ENCODE measurements around the gene MAML3.

DNA sequence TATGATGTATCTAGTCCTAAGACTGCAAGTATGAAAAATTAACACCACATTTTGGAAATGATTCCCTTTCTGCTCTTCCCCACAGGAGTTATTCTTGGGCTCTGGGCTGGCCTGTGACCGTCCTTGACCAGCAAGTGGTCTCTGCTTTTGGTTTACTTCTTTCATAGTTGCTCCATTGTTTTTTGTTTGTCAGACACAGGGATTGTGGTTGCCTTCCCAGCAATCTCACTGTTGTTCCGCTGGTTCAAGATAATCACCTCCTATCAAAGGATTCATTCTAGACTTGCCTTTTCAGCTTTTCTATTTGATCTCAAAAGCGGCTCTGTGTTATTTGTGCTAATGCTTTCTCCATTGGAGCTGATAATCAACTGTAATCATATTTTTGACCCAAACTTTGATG is 269.5 kb downstream of the MAML3 start:
- TF ChIP-seq, protein P1, sequence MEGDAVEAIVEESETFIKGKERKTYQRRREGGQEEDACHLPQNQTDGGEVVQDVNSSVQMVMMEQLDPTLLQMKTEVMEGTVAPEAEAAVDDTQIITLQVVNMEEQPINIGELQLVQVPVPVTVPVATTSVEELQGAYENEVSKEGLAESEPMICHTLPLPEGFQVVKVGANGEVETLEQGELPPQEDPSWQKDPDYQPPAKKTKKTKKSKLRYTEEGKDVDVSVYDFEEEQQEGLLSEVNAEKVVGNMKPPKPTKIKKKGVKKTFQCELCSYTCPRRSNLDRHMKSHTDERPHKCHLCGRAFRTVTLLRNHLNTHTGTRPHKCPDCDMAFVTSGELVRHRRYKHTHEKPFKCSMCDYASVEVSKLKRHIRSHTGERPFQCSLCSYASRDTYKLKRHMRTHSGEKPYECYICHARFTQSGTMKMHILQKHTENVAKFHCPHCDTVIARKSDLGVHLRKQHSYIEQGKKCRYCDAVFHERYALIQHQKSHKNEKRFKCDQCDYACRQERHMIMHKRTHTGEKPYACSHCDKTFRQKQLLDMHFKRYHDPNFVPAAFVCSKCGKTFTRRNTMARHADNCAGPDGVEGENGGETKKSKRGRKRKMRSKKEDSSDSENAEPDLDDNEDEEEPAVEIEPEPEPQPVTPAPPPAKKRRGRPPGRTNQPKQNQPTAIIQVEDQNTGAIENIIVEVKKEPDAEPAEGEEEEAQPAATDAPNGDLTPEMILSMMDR (IDR thresholded peaks at IDR 0.05; ENCODE audit: low read length): no peak
- no peak for TF ChIP-seq EZH2 (IDR thresholded peaks at IDR 0.05; ENCODE audit: borderline replicate concordance, low read length)
